Uterus (tissue), 4 donors: ENCODE measurements around the gene FBLN2. TPM values are rescaled to one million over a fixed set of nuclear protein-coding genes. Genes with fewer than 3 reads are reported as not detected.

ENCODE experiments used
- DNase-seq, 2 donors: peaks; one replicate each; pipeline ENCODE4 v3.0.0-alpha.2; 2019 to 2020
- H3K27ac ChIP-seq, 2 donors: fragments of 200-600 bp; sonication (generic); 1 replicate in 1 of 2; 2 replicates in 1 of 2; pipeline ENCODE4 v1.5.1; 2016 to 2018
- H3K27me3 ChIP-seq, 2 donors: fragments of 200-600 bp; sonication (generic); one replicate each; pipeline ENCODE4 v1.5.1; 2018 to 2019; ENCODE audit warnings: control low read depth in 1 of 2
- H3K36me3 ChIP-seq, 2 donors: fragments of 200-600 bp; sonication (generic); one replicate each; pipeline ENCODE4 v1.5.1; 2019; ENCODE audit warnings: control low read depth in 1 of 2
- H3K4me1 ChIP-seq, 2 donors: fragments of 200-600 bp; sonication (generic); one replicate each; pipeline ENCODE4 v1.5.1; 2018 to 2019; ENCODE audit warnings: control low read depth in 1 of 2
- H3K4me3 ChIP-seq, 2 donors: fragments of 200-600 bp; sonication (generic); 1 replicate in 1 of 2; 2 replicates in 1 of 2; pipeline ENCODE4 v1.5.1; 2018 to 2019; ENCODE audit warnings: mild to moderate bottlenecking in 1 of 2
- H3K9me3 ChIP-seq, 2 donors: fragments of 200-600 bp; sonication (generic); one replicate each; pipeline ENCODE4 v1.5.1; 2019; ENCODE audit warnings: control low read depth in 1 of 2
- CTCF ChIP-seq, 4 experiments: fragments of 200-600 bp in 2 of 4; fragments of 450-650 bp in 2 of 4; sonication (generic) in 2 of 4; IDR thresholded peaks; one replicate each; pipeline ENCODE4 v1.5.1; 2016 to 2019; ENCODE audit warnings: antibody characterized with exemption in 4 of 4, mild to moderate bottlenecking in 2 of 4, moderate library complexity in 1 of 4
- POLR2A ChIP-seq, 2 donors: fragments of 450-650 bp; IDR thresholded peaks; one replicate each; pipeline ENCODE4 v1.6.1; 2016; ENCODE audit warnings: antibody characterized with exemption in 2 of 2, mild to moderate bottlenecking in 1 of 2, moderate library complexity in 1 of 2
- intact Hi-C: fragments of 100-400 bp; cut with DNase I; formaldehyde crosslinking; loops from one replicate; pipeline ENCODE4 v1.15.1; 2023; ENCODE audit warnings: low total_unique reads
- total RNA-seq, 4 donors: library from RNA; depleted of rRNA in 3 of 4; stranded (reverse); fragments of >200 nt in 3 of 4; gene quantifications; one replicate each; pipeline versions ENCODE4 v1.1.0 to v1.2.4, GENCODE V29; 2014 to 2023
- donor health status: DM: yes; HTN: yes; CAD: no.

FBLN2 gene
- total RNA-seq, 4 donors from 2014 or later, result 39.2 to 217 (median 48.6) TPM

- no peak for TF ChIP-seq CTCF (IDR thresholded peaks at IDR 0.05)
- Histone ChIP-seq H3K9me3 (no peaks in the 10 kb centered on the region), H3K4me3 (no peak overlapping the region), H3K27ac (no peak overlapping the region), H3K4me1 (no peaks in the 10 kb centered on the region), H3K27me3 (no peaks in the 10 kb centered on the region), H3K36me3 (no peaks in the 10 kb centered on the region)
- DNase-seq, result no peak
- intact Hi-C loops, result no loop called here
Measured at GRCh38 chr3:13622356-13622755, 73.4 kb downstream of the FBLN2 start.

- H3K27ac ChIP-seq, result no peak overlapping the region
- no peak overlapping the region for H3K4me3 ChIP-seq
- no peak for DNase-seq
Measured at GRCh38 chr3:13623101-13623654, 74.3 kb downstream of the FBLN2 start.

GRCh38 chr3:13624021-13624420 is 75.1 kb downstream of the FBLN2 start:
- no peaks in the 10 kb centered on the region for H3K4me1 ChIP-seq
- DNase-seq, result no peak
- H3K4me3 ChIP-seq, result no peak overlapping the region
- intact Hi-C loops, result no loop called here
- no peaks in the 10 kb centered on the region for H3K9me3 ChIP-seq
- H3K27ac ChIP-seq, result no peak overlapping the region
- no peaks in the 10 kb centered on the region for H3K36me3 ChIP-seq
- H3K27me3 ChIP-seq, result no peaks in the 10 kb centered on the region
- TF ChIP-seq CTCF (IDR thresholded peaks at IDR 0.05) (no peak), POLR2A (IDR thresholded peaks at IDR 0.05) (no peak)

More at GRCh38 chr3:13623101-13623654, 74.3 kb downstream of the FBLN2 start:
- TF ChIP-seq POLR2A (IDR thresholded peaks at IDR 0.05) (no peak), CTCF (IDR thresholded peaks at IDR 0.05) (no peak)
- Histone ChIP-seq H3K27me3 (no peaks in the 10 kb centered on the region), H3K36me3 (no peaks in the 10 kb centered on the region), H3K4me1 (no peaks in the 10 kb centered on the region), H3K9me3 (no peaks in the 10 kb centered on the region)
- intact Hi-C loops, result no loop called here

- H3K4me1 ChIP-seq, result no peaks in the 10 kb centered on the region
- DNase-seq, result no peak
- no peak overlapping the region for H3K4me3 ChIP-seq
- no peaks in the 10 kb centered on the region for H3K36me3 ChIP-seq
- TF ChIP-seq POLR2A (IDR thresholded peaks at IDR 0.05), result no peak
- no peak for TF ChIP-seq CTCF (IDR thresholded peaks at IDR 0.05)
- intact Hi-C loops, result no loop called here
- no peaks in the 10 kb centered on the region for H3K27me3 ChIP-seq
- H3K9me3 ChIP-seq, result no peaks in the 10 kb centered on the region
- H3K27ac ChIP-seq, result no peak overlapping the region
Measured at GRCh38 chr3:13624671-13625125, 75.8 kb downstream of the FBLN2 start.

GRCh38 chr3:13626396-13626795 is 77.5 kb downstream of the FBLN2 start:
- DNase-seq, result no peak
- TF ChIP-seq POLR2A (IDR thresholded peaks at IDR 0.05), result no peak
- no peak for TF ChIP-seq CTCF (IDR thresholded peaks at IDR 0.05)
- intact Hi-C loops, result no loop called here
- H3K27ac ChIP-seq, result no peak overlapping the region
- H3K36me3 ChIP-seq, result no peaks in the 10 kb centered on the region
- H3K4me3 ChIP-seq, result no peak overlapping the region
- no peaks in the 10 kb centered on the region for H3K9me3 ChIP-seq
- no peaks in the 10 kb centered on the region for H3K4me1 ChIP-seq
- H3K27me3 ChIP-seq, result no peaks in the 10 kb centered on the region
